ENCODE data around the gene ALDH1A2.

The ALDH1A2 gene

GRCh38 chr15:57957113-57957512, 108.4 kb downstream of the ALDH1A2 start:
- TF ChIP-seq CTCF (conservative IDR thresholded peaks at IDR 0.05): no peak
- H3K27ac ChIP-seq: no peak overlapping the region

GRCh38 chr15:57953874-57954273, 111.6 kb downstream of the ALDH1A2 start:
- H3K27ac ChIP-seq: no peak overlapping the region
- no peak for TF ChIP-seq CTCF (conservative IDR thresholded peaks at IDR 0.05)

GRCh38 chr15:57951328-57951932, 114.1 kb downstream of the ALDH1A2 start:
- no peak for TF ChIP-seq CTCF (conservative IDR thresholded peaks at IDR 0.05)
- H3K27ac ChIP-seq: no peak overlapping the region

- H3K27ac ChIP-seq: no peak overlapping the region
- TF ChIP-seq CTCF (conservative IDR thresholded peaks at IDR 0.05): no peak
These were observed 115.0 kb downstream of the ALDH1A2 start for GRCh38 chr15:57950381-57950946.

- H3K27ac ChIP-seq: no peak overlapping the region
- no peak for TF ChIP-seq CTCF (conservative IDR thresholded peaks at IDR 0.05)
These were observed 116.1 kb downstream of the ALDH1A2 start for GRCh38 chr15:57949374-57949943.

GRCh38 chr15:57948351-57949289, 116.9 kb downstream of the ALDH1A2 start:
- no peak overlapping the region for H3K27ac ChIP-seq
- no peak for TF ChIP-seq CTCF (conservative IDR thresholded peaks at IDR 0.05)

- no peak overlapping the region for H3K27ac ChIP-seq
- no peak for TF ChIP-seq CTCF (conservative IDR thresholded peaks at IDR 0.05)
These were observed 117.7 kb downstream of the ALDH1A2 start for GRCh38 chr15:57947781-57948180.

Measured in VCaP (cell line).